SH-SY5Y (cell line): ENCODE results near the gene LRRC4B.

ENCODE experiments used
- GATA2 ChIP-seq: IDR thresholded peaks from 2 replicates; pipeline ENCODE4 v1.6.1; 2011; ENCODE audit warnings: mild to moderate bottlenecking, low read depth, low read length
- GATA3 ChIP-seq: IDR thresholded peaks from 2 replicates; pipeline ENCODE4 v1.6.1; 2011; ENCODE audit warnings: low read depth, mild to moderate bottlenecking, low read length, moderate library complexity

Gene LRRC4B

GRCh38 chr19:50567882-50568727, at the start of gene LRRC4B:
LRRC4B (minus strand) TSS chr19:50568435; CDS start chr19:50548838, 19,597 bp downstream.
- TF ChIP-seq GATA2 (no peak), GATA3 (no peak)

GRCh38 chr19:50607874-50608785, 39.9 kb upstream of the LRRC4B start:
- TF ChIP-seq GATA3 (no peak), GATA2 (no peak)

DNA sequence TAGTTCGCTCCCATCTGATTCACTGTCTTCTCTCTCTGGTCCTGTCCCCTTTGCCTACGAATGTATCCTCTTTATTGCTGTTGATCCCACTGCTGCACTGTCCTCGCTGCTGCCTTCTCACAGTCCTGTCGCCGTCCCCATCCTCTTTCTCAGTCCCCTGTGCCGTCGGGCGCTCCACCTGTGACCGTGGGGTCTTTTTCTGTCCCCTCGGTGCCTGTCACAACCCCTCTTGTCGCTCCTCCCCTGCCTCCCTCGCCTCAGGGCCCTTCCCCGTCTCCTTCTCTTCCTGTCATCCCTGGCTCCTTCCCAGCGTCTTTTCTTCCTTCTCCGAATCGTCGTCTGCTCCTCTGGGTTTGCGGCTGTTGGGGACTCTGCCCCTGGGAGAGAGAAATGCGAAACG, 39.2 kb upstream of the LRRC4B start:
- no peak for TF ChIP-seq GATA2
- TF ChIP-seq GATA3: no peak

- TF ChIP-seq GATA3 (no peak), GATA2 (no peak; the same call in 1 of the 2 replicates)
Observed at GRCh38 chr19:50602935-50603334, 34.7 kb upstream of the LRRC4B start.

- TF ChIP-seq GATA3 (no peak), GATA2 (no peak)
Observed at GRCh38 chr19:50602496-50602895, 34.3 kb upstream of the LRRC4B start.

- TF ChIP-seq GATA2: no peak
Observed at GRCh38 chr19:50602089-50602422, 33.8 kb upstream of the LRRC4B start.

DNA sequence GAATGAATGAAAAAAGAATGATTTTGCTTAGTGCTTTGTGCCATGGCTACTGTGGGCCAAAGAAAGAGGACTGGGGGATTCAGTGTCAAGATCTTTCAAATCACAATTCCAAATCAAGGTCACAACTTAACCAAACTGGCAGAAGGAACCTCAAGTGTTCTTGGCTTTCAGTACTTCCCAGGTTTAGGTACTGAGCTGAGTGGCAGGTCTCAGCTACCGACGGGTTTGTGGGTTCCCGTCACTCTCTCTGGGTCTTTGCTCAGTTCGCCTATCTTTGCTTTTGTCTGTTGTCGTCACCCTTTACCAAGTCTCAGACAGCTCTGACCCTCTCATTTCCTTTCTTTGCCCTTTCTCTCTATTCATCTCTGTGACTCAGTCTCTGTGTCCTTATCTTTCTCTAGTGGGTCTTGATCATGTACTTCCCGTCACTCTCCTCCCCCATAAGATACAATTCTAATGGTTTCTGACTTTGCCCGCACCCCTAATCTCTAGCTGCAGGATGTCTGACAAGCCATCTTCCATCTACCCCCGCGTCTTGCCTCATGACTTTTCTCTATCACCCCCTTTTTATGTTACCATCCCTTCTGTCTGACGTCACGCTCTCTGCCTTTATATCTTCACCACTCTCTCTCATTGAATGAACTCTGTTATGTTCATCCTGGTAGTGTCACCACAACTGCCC, 33.3 kb upstream of the LRRC4B start:
- TF ChIP-seq GATA3: no peak
- TF ChIP-seq GATA2: no peak

GRCh38 chr19:50599427-50599826, 31.2 kb upstream of the LRRC4B start:
- TF ChIP-seq GATA3 (no peak), GATA2 (no peak)

DNA sequence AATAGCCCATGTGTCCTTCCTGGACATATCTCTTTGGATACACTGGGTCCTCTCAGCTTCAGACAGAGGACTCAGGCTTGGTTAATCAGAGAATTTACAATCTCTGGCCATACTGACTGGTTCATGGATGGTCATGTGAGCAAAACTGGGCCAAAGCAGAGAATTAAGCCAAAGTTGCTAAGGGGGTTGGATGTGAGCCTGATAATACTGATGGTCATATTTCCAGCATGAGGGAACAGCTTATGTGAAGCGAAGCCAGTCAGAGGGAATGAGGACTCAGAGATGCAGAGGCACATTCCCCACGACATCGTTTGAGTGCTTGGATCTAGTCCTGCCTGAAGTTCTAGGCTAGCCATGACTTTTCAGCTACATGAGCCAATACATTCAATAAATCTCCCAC, 22.0 kb upstream of the LRRC4B start:
- TF ChIP-seq GATA2 (no peak), GATA3 (no peak)

- no peak for TF ChIP-seq GATA3
- no peak for TF ChIP-seq GATA2
Observed at GRCh38 chr19:50580970-50581634, 12.9 kb upstream of the LRRC4B start.

DNA sequence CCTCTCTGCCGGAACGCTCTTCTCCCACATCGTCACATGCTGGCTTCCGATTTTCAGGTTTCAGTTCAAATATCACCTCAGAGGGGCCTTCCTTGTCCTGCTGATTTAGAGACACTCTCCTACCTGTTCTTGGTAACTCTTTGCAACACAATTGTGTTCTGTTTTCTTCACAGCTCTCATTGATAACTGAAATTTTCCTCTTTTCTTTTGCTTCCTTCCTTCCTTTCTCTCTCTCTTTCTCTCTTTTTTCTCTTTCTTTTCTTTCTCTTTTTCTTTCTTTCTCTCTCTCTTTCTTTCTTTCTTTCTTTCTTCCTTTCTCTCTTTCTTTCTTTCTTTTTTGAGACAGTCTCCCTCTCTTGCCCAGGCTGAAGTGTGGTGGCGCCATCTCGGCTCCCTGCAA, 12.0 kb upstream of the LRRC4B start:
- TF ChIP-seq GATA3: no peak
- no peak for TF ChIP-seq GATA2

DNA sequence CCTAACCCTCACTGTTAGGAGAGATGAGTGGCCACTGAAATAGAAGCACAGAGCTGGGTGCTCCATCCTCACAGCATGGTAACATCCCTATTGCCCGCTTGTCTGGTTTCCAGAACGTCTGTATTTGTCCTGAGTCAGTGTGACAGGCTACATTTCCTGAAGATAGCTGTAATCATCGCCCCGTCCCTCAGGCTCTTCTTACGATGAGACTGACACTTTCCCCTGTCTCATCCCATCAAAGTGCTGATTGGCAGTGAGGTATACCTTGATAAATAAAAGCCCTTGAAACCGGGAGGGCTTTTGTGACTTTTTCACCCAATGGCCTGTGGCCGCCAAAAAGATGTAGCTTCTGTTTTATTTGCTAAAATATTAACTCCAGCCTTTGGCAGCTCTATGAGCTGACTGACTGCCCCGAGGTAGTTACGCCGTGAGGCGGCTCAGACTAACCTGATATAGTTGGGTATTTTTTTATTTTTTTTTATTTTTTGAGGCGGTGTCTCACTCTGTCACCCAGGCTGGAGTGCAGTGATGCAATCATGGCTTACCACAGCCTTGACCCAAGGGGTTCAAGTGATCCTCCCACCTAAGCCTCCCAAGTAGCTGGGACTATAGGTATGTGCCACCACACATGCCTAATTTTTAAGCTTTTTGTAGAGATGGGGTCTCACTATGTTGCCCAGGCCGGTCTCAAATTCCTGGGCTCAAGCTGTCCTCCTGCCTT, 5.7 kb upstream of the LRRC4B start:
- TF ChIP-seq GATA2: no peak
- TF ChIP-seq GATA3: no peak

DNA sequence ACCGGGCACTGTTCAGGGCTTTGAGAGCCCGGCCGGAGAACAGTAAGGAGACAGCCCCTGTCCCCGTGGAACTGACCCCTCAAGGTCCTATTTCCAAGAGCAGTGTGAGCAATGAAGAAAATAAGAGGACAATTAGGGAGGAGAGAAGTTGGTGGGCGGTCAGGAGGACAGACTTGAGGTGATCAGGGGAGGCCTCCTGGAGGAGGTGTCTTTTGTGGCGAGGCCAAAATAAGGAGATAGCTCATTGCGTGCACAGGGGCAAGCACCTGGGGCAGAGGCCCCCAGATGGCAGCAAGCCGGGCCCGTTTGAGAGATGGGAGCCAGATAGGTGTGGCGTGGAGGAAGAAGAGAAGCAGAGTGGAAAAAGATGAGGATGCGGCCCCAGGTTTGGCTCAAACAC, 2.8 kb upstream of the LRRC4B start:
- TF ChIP-seq GATA3 (no peak), GATA2 (no peak)

DNA sequence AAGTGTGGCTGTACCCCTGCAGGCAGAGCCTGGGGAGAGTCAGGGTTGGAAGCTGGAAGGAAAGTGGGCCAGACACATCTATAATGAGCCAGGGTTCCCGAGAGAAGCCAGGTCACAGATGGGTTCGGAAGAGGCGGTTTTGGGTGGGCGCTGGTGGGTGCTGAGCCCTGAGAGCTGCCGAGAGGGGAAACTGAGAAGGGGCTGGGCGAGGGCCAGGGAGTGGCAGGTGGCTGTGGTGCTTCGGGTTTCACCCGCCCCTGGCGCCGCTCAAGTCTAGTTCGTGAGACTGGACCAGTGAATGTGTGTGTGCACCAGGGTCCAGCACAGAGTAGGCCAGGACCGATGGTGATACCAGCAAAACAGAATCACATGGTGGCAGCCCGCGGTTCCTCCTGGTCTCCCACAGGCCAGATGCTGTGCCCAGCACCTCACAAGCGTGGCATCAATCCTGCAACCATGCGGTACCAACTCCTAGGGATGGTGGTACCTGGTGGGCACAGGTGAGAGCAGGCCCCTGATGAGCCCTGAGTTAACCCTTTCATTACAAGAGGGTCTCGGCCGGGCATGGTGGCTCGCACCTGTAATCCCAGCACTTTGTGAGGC, 1.8 kb upstream of the LRRC4B start:
- TF ChIP-seq GATA3 (no peak), GATA2 (no peak)
